ENCODE measurements around the gene SUPT6H.

Gene SUPT6H

GRCh38 chr17:28737770-28738679, 76.0 kb downstream of the SUPT6H start:
- DNase-seq (ENCODE audit: low read depth in 2 of 2): no peak

DNA sequence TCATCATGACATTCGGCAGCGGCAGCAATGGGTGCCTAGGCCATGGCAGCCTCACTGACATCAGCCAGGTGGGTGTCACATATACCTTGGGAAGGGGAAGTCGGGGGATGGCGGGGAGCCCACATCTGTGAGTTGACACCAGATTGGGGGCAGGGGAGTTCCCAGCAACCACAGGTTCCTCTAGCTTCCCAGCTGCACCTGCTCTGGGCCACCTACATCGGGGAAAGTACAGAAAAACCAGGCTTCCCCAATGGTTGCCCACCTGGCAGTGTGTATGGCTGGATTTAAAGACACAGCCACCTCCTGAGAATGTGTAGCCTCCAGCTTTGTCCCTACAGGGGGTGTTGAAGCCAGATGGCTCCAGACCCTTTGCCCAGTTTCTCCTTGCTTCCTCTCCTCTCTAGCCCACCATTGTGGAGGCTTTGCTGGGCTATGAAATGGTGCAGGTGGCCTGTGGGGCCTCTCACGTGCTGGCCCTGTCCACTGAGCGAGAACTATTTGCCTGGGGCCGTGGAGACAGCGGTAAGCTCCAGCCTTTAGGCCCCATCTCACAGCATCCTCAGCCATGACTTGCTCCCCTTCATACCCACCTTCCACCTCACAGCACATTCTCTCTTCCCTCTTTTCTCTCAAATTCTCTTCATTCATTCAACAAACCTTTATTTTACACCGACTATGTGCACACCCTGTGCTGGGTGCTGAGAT, 76.8 kb downstream of the SUPT6H start:
- DNase-seq (ENCODE audit: low read depth in 2 of 2): no peak

- no peak for DNase-seq (ENCODE audit: low read depth in 2 of 2)
Observed at GRCh38 chr17:28740406-28741357, 78.7 kb downstream of the SUPT6H start.

- DNase-seq (ENCODE audit: low read depth in 2 of 2): no peak
Observed at GRCh38 chr17:28741358-28742349, 79.6 kb downstream of the SUPT6H start.

GRCh38 chr17:28743243-28744103, 81.5 kb downstream of the SUPT6H start, which contains the start of gene TRAF4:
Gene TRAF4 (plus strand): TSS chr17:28744011. CDS start chr17:28744113, 102 bp downstream.
- DNase-seq (ENCODE audit: low read depth in 2 of 2): peak; percentile 48 to 50

DNA sequence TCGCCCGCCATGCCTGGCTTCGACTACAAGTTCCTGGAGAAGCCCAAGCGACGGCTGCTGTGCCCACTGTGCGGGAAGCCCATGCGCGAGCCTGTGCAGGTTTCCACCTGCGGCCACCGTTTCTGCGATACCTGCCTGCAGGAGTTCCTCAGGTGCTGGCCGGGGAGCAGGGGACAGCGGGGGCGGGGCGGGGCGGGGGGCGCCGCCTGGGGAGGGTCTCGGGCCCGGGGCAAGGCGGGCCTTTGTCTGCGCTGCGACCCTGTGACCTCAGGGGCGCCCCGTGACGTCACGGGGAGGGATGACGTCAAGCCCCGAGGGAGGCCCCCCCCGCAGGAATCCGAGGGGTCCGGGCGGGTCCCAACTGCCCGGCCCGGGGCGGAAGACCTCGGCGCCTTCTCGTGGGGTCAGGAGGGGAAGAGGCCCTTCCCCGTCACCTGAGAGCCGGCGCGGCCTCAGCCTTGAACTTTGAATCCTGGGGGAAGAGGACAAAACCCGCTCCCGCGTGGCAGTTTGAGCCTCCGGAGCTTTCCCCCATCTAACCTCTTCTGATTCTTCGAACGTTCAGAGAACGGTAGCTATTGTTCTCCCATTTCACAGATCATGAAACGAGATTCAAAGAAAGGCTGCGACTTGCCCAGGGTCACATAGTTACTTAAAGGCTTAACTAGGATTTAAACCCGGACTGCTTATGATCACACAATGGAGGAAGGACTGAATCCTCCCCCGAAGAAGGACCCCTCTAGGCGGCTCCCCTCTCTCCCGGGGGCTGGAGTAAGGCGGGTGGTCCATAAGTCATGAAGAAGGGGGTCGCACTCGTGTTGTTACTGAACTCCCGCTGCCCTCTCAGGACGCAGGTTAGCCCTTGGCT, 82.3 kb downstream of the SUPT6H start:
- DNase-seq (ENCODE audit: low read depth in 2 of 2): peak in 1 of 2 donors; percentile 44

DNA sequence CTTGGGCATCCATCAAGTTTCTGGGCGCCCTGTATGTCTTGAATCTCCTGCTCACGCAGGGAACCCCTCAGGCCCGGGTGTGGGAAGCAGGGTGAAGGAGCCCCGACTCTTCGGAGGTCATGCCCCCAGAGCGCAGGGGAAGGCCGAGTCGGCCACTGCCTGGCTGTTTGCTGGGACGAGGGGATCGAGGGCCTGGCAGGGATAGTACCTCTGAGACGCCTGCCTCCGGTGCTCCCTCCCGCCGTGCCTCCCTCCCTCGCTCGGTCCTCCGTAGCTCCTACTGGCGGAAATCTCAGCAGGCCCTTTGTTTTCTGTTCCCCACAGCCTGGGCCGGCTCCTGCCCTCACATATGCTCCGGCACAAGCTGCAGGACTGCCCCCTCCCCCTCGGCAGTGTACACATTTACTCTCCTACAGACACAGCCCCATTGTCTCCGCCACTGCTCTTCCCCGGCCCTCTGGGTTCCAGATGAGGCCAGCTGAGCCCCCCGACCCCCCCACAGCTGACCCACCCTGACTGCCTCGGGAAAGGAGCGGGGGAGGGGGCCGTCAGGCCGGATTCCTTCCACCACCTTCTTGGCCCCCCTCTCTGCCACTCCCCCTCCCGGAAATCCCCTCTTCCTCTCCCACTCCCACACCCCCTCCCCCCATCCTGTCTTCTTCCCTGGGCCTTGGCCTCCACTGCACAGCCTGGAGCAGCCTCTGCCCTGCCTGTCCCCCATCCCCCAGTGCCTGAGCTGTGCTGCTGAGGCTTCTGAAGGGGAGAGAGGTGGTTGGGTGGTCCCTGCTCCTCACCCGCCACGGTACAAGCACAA, 83.2 kb downstream of the SUPT6H start:
- DNase-seq (ENCODE audit: low read depth in 2 of 2): no peak

DNA sequence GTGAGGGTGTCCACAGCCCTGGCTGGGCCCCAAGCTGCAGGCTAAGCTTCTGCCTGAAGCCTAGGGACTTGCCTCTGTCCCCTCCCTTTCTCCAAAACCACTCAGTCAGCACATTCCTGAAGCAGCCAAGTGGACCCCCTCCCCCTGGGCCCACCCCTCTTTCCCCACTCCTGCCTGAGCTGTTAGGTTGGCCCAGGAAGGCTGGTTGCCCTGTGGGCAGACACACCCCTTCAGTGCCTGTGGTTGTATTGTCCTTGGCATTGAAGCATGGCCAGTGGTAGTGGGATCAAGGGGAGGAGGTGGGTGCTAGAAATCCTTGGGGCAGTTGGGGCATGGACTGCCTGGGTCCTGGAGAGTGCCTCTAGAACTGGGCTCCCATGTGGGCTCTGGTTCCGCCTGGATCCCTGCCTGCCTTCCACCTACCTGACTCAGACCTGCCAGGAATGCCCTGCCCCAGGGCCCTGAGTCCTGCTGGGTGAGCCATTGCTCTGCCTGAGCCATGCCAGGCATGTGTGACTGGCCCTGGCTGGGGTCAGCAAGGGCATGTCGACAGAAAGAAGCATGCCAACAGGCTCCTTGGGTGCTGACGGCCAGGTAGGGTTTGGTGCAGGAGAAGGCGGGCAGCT, 83.9 kb downstream of the SUPT6H start:
- no peak for DNase-seq (ENCODE audit: low read depth in 2 of 2)

DNA sequence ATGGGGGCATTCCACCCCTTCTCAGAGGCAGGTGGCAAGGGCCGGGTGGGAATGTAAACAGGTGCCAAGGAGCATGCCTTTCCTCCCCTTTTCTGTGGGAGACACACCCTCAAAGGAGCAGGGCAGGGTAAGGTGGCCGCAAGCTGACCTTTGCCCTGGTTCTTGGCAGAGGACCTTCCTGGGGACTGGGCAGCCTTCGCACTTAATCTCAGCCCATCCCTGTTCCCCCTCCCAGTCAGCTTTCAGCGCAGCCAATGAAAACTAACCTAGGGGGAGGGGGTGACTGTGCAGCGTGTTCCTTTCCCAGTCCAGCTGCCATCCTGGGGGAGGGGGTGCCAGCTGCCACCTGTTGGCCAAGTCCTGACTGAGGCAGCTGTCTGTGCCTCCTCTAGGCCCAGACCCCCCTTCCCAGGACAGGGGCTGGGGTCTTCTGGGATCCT, 84.6 kb downstream of the SUPT6H start:
- no peak for DNase-seq (ENCODE audit: low read depth in 2 of 2)

- DNase-seq (ENCODE audit: low read depth in 2 of 2): no peak
Observed at GRCh38 chr17:28747051-28747691, 85.2 kb downstream of the SUPT6H start.

- DNase-seq (ENCODE audit: low read depth in 2 of 2): no peak
Observed at GRCh38 chr17:28747801-28748750, 86.1 kb downstream of the SUPT6H start.

DNA sequence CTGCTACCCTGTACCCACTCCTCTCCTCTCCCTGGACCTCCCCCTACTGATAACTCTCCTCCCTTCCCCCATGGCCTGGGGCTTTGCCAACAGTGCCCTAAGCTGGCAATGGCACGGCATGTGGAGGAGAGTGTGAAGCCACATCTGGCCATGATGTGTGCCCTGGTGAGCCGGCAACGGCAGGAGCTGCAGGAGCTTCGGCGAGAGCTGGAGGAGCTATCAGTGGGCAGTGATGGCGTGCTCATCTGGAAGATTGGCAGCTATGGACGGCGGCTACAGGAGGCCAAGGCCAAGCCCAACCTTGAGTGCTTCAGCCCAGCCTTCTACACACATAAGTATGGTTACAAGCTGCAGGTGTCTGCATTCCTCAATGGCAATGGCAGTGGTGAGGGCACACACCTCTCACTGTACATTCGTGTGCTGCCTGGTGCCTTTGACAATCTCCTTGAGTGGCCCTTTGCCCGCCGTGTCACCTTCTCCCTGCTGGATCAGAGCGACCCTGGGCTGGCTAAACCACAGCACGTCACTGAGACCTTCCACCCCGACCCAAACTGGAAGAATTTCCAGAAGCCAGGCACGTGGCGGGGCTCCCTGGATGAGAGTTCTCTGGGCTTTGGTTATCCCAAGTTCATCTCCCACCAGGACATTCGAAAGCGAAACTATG, 87.0 kb downstream of the SUPT6H start:
- no peak for DNase-seq (ENCODE audit: low read depth in 2 of 2)

- DNase-seq (ENCODE audit: low read depth in 2 of 2): no peak
Observed at GRCh38 chr17:28749516-28750177, 87.6 kb downstream of the SUPT6H start.
